IPS-NIHi7 (cell line): Measurements from ENCODE around the gene KIF2B.
"Not testable (repeated sequence)": the region's sequence is repeated elsewhere in the genome, so short reads cannot be mapped to it uniquely, and the experiment has no call there.

Experiments used
- DNase-seq: peaks from one replicate; pipeline ENCODE4 v3.0.0; 2012; ENCODE audit warnings: mixed read lengths; ENCODE audit errors: extremely low spot score

KIF2B gene, protein sequence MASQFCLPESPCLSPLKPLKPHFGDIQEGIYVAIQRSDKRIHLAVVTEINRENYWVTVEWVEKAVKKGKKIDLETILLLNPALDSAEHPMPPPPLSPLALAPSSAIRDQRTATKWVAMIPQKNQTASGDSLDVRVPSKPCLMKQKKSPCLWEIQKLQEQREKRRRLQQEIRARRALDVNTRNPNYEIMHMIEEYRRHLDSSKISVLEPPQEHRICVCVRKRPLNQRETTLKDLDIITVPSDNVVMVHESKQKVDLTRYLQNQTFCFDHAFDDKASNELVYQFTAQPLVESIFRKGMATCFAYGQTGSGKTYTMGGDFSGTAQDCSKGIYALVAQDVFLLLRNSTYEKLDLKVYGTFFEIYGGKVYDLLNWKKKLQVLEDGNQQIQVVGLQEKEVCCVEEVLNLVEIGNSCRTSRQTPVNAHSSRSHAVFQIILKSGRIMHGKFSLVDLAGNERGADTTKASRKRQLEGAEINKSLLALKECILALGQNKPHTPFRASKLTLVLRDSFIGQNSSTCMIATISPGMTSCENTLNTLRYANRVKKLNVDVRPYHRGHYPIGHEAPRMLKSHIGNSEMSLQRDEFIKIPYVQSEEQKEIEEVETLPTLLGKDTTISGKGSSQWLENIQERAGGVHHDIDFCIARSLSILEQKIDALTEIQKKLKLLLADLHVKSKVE

DNA sequence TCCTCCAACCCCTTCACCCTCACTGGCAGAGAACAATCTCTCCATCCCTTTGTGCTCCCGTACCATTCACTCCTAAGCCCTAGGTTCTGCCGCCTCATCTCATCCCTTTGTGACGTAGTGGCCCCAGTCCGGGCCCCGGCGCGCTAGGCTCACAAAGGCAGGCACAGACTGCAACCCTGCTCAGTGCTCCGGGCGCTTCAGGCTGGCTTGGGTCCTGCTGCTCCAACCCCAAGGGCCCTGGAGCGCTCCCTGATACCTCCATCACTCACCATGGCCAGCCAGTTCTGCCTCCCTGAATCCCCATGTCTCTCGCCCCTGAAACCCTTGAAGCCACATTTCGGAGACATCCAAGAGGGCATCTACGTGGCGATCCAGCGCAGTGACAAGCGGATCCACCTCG is at the start of gene KIF2B:
KIF2B (plus strand) TSS at position 164 of the 400 bp plus-strand sequence; CDS start at position 271, 107 bp downstream.
- DNase-seq: no peak

DNA sequence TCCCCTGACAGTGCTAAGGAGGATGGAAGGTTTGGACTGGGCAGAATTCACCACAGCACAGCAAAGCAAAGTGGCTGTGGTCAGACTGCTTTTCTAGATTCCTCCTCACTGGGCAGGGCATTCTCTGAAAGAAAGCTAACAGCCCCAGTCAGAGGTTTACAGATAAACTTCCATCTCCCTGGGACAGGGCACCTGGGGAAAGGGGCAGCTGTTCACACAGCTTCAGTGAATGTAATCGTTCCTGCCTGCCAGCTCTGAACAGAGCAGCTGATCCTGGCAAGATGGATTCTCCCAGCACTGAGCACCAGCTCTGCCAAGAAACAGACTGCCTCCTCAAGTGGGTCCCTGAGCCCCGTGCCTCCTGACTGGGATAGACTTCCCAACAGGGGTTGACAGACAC is 42.4 kb upstream of the KIF2B start:
- DNase-seq: no peak

DNA sequence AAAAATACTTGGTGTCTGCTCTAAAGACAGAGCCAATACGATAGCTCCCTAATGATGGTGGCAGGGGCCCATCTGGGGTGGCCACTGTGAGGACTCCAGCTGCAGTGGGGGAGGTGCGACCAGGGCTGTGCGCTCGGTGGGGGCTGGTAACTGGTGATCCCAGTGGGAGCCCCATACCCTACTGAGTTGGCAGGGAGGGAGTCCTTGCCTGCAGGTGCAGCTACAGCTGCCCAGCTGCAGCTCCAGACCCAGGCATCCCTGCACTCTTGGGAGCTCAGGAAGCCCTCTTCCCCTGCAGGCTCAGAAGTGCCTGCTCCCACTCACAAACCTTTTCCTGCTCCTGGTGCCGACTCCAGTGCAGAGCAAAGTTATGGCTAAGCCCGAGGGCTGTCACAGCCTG is 31.2 kb upstream of the KIF2B start:
- no peak for DNase-seq

DNA sequence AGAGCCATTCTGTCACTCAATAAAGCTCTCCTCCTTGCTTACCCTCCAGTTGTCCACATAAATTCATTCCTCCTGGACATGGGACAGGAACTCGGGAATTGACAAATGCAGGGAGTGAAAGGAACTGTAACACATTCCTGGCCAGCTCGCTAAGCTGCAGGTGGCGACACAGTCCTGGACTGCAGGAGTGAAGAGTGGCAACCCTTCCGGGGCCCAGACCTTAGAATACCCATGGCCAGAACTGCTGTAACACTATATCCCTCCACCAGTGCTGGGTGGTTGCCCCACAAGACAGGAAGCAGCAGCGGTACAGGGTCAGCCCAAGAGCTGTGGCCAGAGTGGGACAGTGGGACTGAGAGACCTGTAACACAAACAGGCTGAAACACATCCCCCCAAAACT is 30.3 kb upstream of the KIF2B start:
- no peak for DNase-seq

GRCh38 chr17:53792997-53793396 is 29.7 kb upstream of the KIF2B start:
- no peak for DNase-seq

- DNase-seq: no peak
Observed at GRCh38 chr17:53794875-53795274, 27.9 kb upstream of the KIF2B start.

DNA sequence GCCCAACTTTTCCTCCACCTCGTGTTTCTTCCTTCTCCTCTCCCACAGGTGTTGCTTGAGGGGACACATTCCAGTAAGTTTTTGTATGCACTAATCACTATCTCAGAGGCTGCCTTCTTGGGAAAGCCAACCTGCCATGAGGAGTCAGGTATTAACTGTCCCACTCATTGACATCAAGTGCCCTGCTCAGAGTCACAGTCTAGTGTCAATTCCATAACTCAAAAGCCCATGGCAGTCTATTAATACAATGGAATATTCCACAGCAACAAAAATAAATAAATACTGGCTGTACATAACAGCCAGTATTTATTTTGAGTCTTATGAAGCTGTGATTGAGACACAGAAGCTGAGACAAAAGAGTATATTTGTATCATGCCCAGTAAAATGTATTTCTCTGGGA is 26.1 kb upstream of the KIF2B start:
- no peak for DNase-seq

DNA sequence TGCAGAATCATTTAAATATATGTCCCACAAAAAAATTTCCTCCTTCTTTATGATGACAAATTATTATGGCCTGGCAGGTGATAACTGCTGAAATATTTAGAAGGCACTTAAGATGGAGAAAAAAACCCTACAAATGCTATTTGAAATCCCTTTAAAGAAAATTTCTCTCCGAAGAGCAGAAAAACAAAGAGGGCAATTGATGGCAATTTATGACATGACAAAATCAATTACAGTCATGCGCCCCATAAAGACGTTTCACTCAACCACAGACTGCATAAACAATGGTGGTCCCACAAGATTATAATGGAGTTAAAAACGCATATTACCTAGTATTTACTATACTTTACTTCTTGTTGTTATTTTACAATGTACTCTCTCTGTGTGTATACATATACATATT is 25.2 kb upstream of the KIF2B start:
- no peak for DNase-seq

- no peak for DNase-seq
Observed at GRCh38 chr17:53804437-53804836, 18.3 kb upstream of the KIF2B start.

GRCh38 chr17:53806473-53806872 is 16.3 kb upstream of the KIF2B start:
- no peak for DNase-seq

- no peak for DNase-seq
Observed at GRCh38 chr17:53807286-53807685, 15.4 kb upstream of the KIF2B start.

GRCh38 chr17:53818271-53818670 is 4.5 kb upstream of the KIF2B start:
- no peak for DNase-seq

- DNase-seq: no peak
Observed at GRCh38 chr17:53818929-53819328, 3.8 kb upstream of the KIF2B start.

GRCh38 chr17:53819956-53820355 is 2.8 kb upstream of the KIF2B start:
- no peak for DNase-seq

DNA sequence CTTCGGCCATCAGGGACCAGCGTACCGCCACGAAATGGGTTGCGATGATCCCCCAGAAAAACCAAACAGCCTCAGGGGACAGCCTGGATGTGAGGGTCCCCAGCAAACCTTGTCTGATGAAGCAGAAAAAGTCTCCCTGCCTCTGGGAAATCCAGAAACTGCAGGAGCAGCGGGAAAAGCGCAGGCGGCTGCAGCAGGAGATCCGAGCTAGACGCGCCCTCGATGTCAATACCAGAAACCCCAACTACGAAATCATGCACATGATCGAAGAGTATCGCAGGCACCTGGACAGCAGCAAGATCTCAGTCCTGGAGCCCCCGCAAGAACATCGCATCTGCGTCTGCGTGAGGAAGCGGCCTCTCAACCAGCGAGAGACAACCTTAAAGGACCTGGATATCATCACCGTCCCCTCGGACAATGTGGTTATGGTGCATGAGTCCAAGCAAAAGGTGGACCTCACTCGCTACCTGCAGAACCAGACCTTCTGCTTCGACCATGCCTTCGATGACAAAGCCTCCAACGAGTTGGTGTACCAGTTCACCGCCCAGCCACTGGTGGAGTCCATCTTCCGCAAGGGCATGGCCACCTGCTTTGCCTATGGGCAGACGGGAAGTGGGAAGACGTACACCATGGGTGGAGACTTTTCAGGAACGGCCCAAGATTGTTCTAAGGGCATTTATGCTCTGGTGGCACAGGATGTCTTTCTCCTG is 769 bp downstream of the KIF2B start:
- DNase-seq: no peak

DNA sequence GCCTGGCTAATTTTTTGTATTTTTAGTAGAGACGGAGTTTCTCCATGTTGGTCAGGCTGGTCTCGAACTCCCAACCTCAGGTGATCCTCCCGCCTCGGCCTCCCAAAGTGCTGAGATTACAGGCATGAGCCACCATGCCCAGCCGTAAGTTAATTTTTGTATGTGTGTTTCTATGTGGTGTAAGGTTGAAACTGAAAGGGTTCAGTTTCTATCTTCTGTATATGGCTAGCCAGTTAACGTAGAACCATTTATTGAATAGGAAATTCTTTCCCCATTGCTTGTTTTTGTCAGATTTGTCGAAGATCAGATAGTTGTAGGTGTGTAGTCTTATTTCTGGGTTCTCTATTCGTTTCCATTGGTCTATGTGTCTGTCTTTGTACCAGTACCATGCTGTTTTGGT is 12.0 kb downstream of the KIF2B start:
- not testable (repeated sequence) for DNase-seq

DNA sequence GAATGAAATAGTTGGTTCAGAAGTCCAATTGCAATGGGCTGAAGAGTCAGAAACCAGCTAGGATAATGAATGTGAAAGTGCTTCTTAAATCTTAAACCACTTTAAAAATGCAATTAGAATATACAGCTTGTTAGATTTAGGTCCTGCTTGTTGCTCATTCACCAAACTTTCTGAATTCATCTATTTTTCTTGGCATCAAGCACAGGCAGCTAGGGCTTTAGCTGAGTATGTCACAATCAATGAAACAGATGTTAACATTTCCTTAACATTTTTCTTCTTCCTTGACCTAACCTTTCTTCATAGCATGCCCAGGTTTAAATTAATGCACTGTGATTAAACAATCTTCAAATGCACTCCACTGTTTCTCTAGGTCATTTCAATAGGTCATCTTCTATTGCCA is 14.4 kb downstream of the KIF2B start:
- no peak for DNase-seq

GRCh38 chr17:53844491-53845107 is 21.9 kb downstream of the KIF2B start:
- DNase-seq: no peak

GRCh38 chr17:53871128-53871527 is 48.4 kb downstream of the KIF2B start:
- DNase-seq: not testable (repeated sequence)
